Brain microvascular endothelial cell (primary cell): Measurements from ENCODE around the gene STK4.

Experiments
- DNase-seq: peaks from one replicate; pipeline ENCODE4 v3.0.0-alpha.2; 2020
- H3K27ac ChIP-seq: fragments of 250-450 bp; sonication (Bioruptor Pico); 2 replicates; pipeline ENCODE4 v1.5.1; 2020; ENCODE audit warnings: mild to moderate bottlenecking, moderate library complexity
- H3K27me3 ChIP-seq: fragments of 250-450 bp; sonication (Bioruptor Pico); replicated peaks from 2 replicates; pipeline ENCODE4 v1.5.1; 2020; ENCODE audit warnings: mild to moderate bottlenecking
- H3K36me3 ChIP-seq: fragments of 250-450 bp; sonication (Bioruptor Pico); replicated peaks from 2 replicates; pipeline ENCODE4 v1.5.1; 2020; ENCODE audit warnings: mild to moderate bottlenecking
- H3K4me3 ChIP-seq: 2 replicates; pipeline ENCODE4 v1.5.1; 2011; ENCODE audit warnings: low read depth, mild to moderate bottlenecking, control low read depth, low read length, moderate library complexity
- CTCF ChIP-seq: IDR thresholded peaks from 2 replicates; pipeline ENCODE4 v1.5.1; 2011; ENCODE audit warnings: low read depth, mild to moderate bottlenecking, moderate library complexity, low read length, control low read depth, inconsistent platforms; ENCODE audit errors: missing control alignments
- in situ Hi-C: cut with HindIII; loops from 2 replicates; pipeline ENCODE4 v1.10.0; 2017; ENCODE audit warnings: low sequenced_read_pairs, low pct_ligation_motif_present

STK4 gene

GRCh38 chr20:45098103-45098773, 131.9 kb downstream of the STK4 start:
- no peaks in the 10 kb centered on the region for H3K27me3 ChIP-seq
- H3K36me3 ChIP-seq, result no peaks in the 10 kb centered on the region
- peak overlapping the region; percentile 39 for H3K4me3 ChIP-seq
- in situ Hi-C loops, result no loop called here
- peak; percentile 14 for DNase-seq
- peak; percentile 48 for TF ChIP-seq CTCF
- no peak overlapping the region for H3K27ac ChIP-seq

GRCh38 chr20:45100563-45101245, 134.4 kb downstream of the STK4 start, which contains the start of gene KCNS1:
TSS of gene KCNS1 (minus strand) at chr20:45101127. CDS start at chr20:45099236, 1,891 bp downstream.
- peak; percentile 9 for DNase-seq
- Histone ChIP-seq H3K27ac (no peak within 1 kb of the TSS), H3K4me3 (peak within 1 kb of the TSS; percentile 35), H3K27me3 (no peaks in the 10 kb centered on the region), H3K36me3 (no peaks in the 10 kb centered on the region)
- in situ Hi-C loops, result no loop called here
- peak; percentile 33 for TF ChIP-seq CTCF

GRCh38 chr20:45101333-45101850, 135.1 kb downstream of the STK4 start:
- TF ChIP-seq CTCF, result no peak
- no peak overlapping the region for H3K27ac ChIP-seq
- DNase-seq, result no peak
- H3K27me3 ChIP-seq, result no peaks in the 10 kb centered on the region
- H3K36me3 ChIP-seq, result no peaks in the 10 kb centered on the region
- in situ Hi-C loops, result no loop called here
- no peak overlapping the region for H3K4me3 ChIP-seq

- in situ Hi-C loops, result no loop called here
- Histone ChIP-seq H3K27me3 (no peaks in the 10 kb centered on the region), H3K4me3 (no peak overlapping the region), H3K27ac (no peak overlapping the region), H3K36me3 (no peaks in the 10 kb centered on the region)
- no peak for DNase-seq
- TF ChIP-seq CTCF, result no peak
These were observed 136.8 kb downstream of the STK4 start for GRCh38 chr20:45103072-45103471.

- Histone ChIP-seq H3K27ac (no peak overlapping the region), H3K36me3 (no peaks in the 10 kb centered on the region), H3K4me3 (no peak overlapping the region), H3K27me3 (no peaks in the 10 kb centered on the region)
- DNase-seq, result peak; percentile 63
- in situ Hi-C loops, result no loop called here
- TF ChIP-seq CTCF, result no peak
These were observed 138.5 kb downstream of the STK4 start for GRCh38 chr20:45104786-45105185.
